Measurements from ENCODE around the gene ZFC3H1. TPM values are rescaled to one million over a fixed set of nuclear protein-coding genes. Genes with fewer than 3 reads are reported as not detected.
A peak's percentile ranks its signal among the peaks of the same experiment; 100 is the strongest.

The ZFC3H1 gene
- total and polyA plus RNA-seq, 2 of the 13 experiments (the other 11 are each of a cell fraction or from before 2014, with no cell fraction given) = 17.1 to 38.3 TPM

- CTCF ChIA-PET (ENCODE audit: low intra/inter-chr PET ratio, low total read pairs) = no interaction called here
- Histone ChIP-seq H3K79me2 (ENCODE audit: insufficient read depth, low read length) (peaks cover 60% of the 10 kb centered on the region), H3K4me2 (ENCODE audit: low read depth, low read length) (peak overlapping the region; percentile 41; the same call in 1 of the 2 replicates), H3K9ac (ENCODE audit: insufficient read depth, low read depth, low read length) (no peak overlapping the region), H3K4me1 (ENCODE audit: insufficient read depth, low read length) (peaks cover 31% of the 10 kb centered on the region), H2AFZ (ENCODE audit: low read length) (no peak overlapping the region), H3K9me3 (ENCODE audit: low read length) (peaks cover 12% of the 10 kb centered on the region), H3K4me3 (replicated peaks in 1 of 3; ENCODE audit: insufficient read depth in 1 of 3, low read depth in 2 of 3, low read length in 3 of 3) (no peak overlapping the region), H3K27ac (ENCODE audit: extremely low read length, insufficient read depth, low read length) (no peak overlapping the region), H3K27me3 (ENCODE audit: control insufficient read depth in 1 of 2, insufficient read depth in 2 of 2, low read length in 2 of 2) (no peaks in the 10 kb centered on the region), H4K20me1 (ENCODE audit: insufficient read depth, low read length) (no peaks in the 10 kb centered on the region), H3K36me3 (replicated peaks in 1 of 2; ENCODE audit: control insufficient read depth in 1 of 2, insufficient read depth in 2 of 2, low read length in 2 of 2) (peaks cover 2 to 51% of the 10 kb centered on the region in 2 experiments; a peak in 4 of 5 replicates)
- intact Hi-C loops (cut with micrococcal nuclease; ENCODE audit: unreplicated experiment) (no loop called here), in situ Hi-C loops (cut with HindIII; ENCODE audit: extremely low pct_ligation_motif_present, low pct_unique_long_range_greater_than_20kb) (no loop called here)
- FAIRE-seq (no peak), ATAC-seq (no peak), DNase-seq (ENCODE audit: low spot score) (no peak)
- TF ChIP-seq, protein P1, sequence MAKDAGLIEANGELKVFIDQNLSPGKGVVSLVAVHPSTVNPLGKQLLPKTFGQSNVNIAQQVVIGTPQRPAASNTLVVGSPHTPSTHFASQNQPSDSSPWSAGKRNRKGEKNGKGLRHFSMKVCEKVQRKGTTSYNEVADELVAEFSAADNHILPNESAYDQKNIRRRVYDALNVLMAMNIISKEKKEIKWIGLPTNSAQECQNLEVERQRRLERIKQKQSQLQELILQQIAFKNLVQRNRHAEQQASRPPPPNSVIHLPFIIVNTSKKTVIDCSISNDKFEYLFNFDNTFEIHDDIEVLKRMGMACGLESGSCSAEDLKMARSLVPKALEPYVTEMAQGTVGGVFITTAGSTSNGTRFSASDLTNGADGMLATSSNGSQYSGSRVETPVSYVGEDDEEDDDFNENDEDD (CRISPR knock-in tag; IDR thresholded peaks at IDR 0.05; ENCODE audit: borderline replicate concordance) = no peak
- TF ChIP-seq ZGPAT (CRISPR knock-in tag; IDR thresholded peaks at IDR 0.05) = no peak
- TF ChIP-seq E2F2 (CRISPR knock-in tag; IDR thresholded peaks at IDR 0.05; ENCODE audit: borderline replicate concordance) = no peak
- no peak for TF ChIP-seq MXD3 (CRISPR knock-in tag; IDR thresholded peaks at IDR 0.05)
- no peak for TF ChIP-seq SMC3 (IDR thresholded peaks at IDR 0.05; ENCODE audit: low read length)
- TF ChIP-seq HHEX (CRISPR knock-in tag; IDR thresholded peaks at IDR 0.05) = no peak
- TF ChIP-seq ATF5 (CRISPR knock-in tag; IDR thresholded peaks at IDR 0.05; ENCODE audit: low read depth) = no peak
- TF ChIP-seq NAIF1 (CRISPR knock-in tag; IDR thresholded peaks at IDR 0.05; ENCODE audit: borderline replicate concordance) = no peak
- no peak for TF ChIP-seq TRIM22 (IDR thresholded peaks at IDR 0.05)
- TF ChIP-seq PHF5A (CRISPR knock-in tag; IDR thresholded peaks at IDR 0.05; ENCODE audit: low read depth, unreplicated experiment) = no peak
- no peak for TF ChIP-seq TBX2 (CRISPR knock-in tag; IDR thresholded peaks at IDR 0.05; ENCODE audit: borderline replicate concordance)
- no TSS peak for BruUV-seq (replicated peaks)
- POLR2A ChIA-PET = interaction anchor here (0.7 kb wide), 1 partner anchor 30 kb away, joined by 3 read pairs; the partner anchor contains the start of gene TMEM19
- 80% methylated on average over 1 of the region's 1 CpG for WGBS (ENCODE audit: low lambda C conversion rate)
Measured at GRCh38 chr12:71655495-71655894, 8.2 kb downstream of the ZFC3H1 start.

All from HepG2 (cell line).